Measurements from ENCODE around the gene LSM14A. TPM values are rescaled to one million over a fixed set of nuclear protein-coding genes. Genes with fewer than 3 reads are reported as not detected.
A peak's percentile ranks its signal among the peaks of the same experiment; 100 is the strongest.

The LSM14A gene
- total RNA-seq, 1 experiment from 2014 or later: 199 TPM

GRCh38 chr19:34180709-34181108, 8.4 kb downstream of the LSM14A start:
- H3K23me2 ChIP-seq (ENCODE audit: insufficient read length, low read depth, low read length, poor library complexity, severe bottlenecking): no peaks in the 10 kb centered on the region
- no peak overlapping the region for H3K4me2 ChIP-seq (ENCODE audit: insufficient read depth, insufficient read length, low read length)
- H3K9ac ChIP-seq (ENCODE audit: extremely low read depth, insufficient read length, low read length): no peak overlapping the region
- H2BK15ac ChIP-seq (ENCODE audit: low read depth, low read length): no peak overlapping the region
- H2AK5ac ChIP-seq (ENCODE audit: insufficient read length, low read length): no peak overlapping the region
- Mint-ChIP-seq H3K9me3 (no peaks in the 10 kb centered on the region), H3K27me3 (ENCODE audit: low read depth) (no peaks in the 10 kb centered on the region), H3K4me3 (no peak overlapping the region; a peak in 1 of 5 replicates), H3K36me3 (ENCODE audit: insufficient read depth in 1 of 3, low read depth in 3 of 3) (peaks cover 0 to 18% (median 17%) of the 10 kb centered on the region in 3 experiments; a peak in 6 of 7 replicates), H3K27ac (peak overlapping the region in 1 of 3 experiments; percentile 11; a peak in 1 of 7 replicates), H3K4me1 (peaks cover 55 to 57% of the 10 kb centered on the region in 2 experiments)
- H2BK20ac ChIP-seq (ENCODE audit: low read depth, low read length, poor library complexity, severe bottlenecking): no peak overlapping the region
- H3K27ac ChIP-seq (ENCODE audit: insufficient read length, low read depth, low read length): no peak overlapping the region
- H3K4ac ChIP-seq (ENCODE audit: low read depth, low read length): no peak overlapping the region
- H4K5ac ChIP-seq (ENCODE audit: insufficient read length, low read depth, low read length): no peak overlapping the region
- no peak overlapping the region for H3K56ac ChIP-seq (ENCODE audit: insufficient read length, low read depth, low read length)
- H3T11ph ChIP-seq (ENCODE audit: low read length): no peak overlapping the region
- no peak overlapping the region for H3K18ac ChIP-seq (ENCODE audit: insufficient read length, low read depth, low read length)
- H2BK120ac ChIP-seq (ENCODE audit: low read depth, low read length, poor library complexity, severe bottlenecking): no peak overlapping the region
- TF ChIP-seq CTCF (conservative IDR thresholded peaks at IDR 0.05): no peak
- no peaks in the 10 kb centered on the region for H3K4me1 ChIP-seq (ENCODE audit: insufficient read depth, low read length)
- H2BK12ac ChIP-seq (ENCODE audit: insufficient read length, low read depth, low read length): no peak overlapping the region
- no peak overlapping the region for H4K8ac ChIP-seq (replicated peaks; ENCODE audit: insufficient read length, low read depth, low read length)
- no CpG with 5 or more reads among the region's 5 CpGs for WGBS (ENCODE audit: extremely low coverage, insufficient read length, low lambda C conversion rate)
- H3K23ac ChIP-seq (ENCODE audit: insufficient read length, low read depth, low read length): no peak overlapping the region
- H3K27me3 ChIP-seq (ENCODE audit: insufficient read depth, low read length): no peaks in the 10 kb centered on the region
- H3K9me3 ChIP-seq (ENCODE audit: control insufficient read depth, low read depth, low read length): no peaks in the 10 kb centered on the region
- H3K79me2 ChIP-seq (ENCODE audit: insufficient read depth, low read length): peaks cover 62% of the 10 kb centered on the region
- DNase-seq: no peak
- no peak overlapping the region for H2AFZ ChIP-seq (ENCODE audit: low read length)
- H2BK5ac ChIP-seq (ENCODE audit: insufficient read length, low read length): no peak overlapping the region
- H4K91ac ChIP-seq (ENCODE audit: insufficient read length, low read depth, low read length): no peak overlapping the region
- no peaks in the 10 kb centered on the region for H4K20me1 ChIP-seq (ENCODE audit: control insufficient read depth, insufficient read depth, insufficient read length)
- no peak overlapping the region for H3K14ac ChIP-seq (ENCODE audit: insufficient read depth, low read length)
- H3K79me1 ChIP-seq (ENCODE audit: insufficient read depth, low read depth, low read length, poor library complexity, severe bottlenecking): peaks cover 7% of the 10 kb centered on the region

Measured in H9 (cell line).